HG03378 (cell line): ENCODE results near the gene RRAGD.

Experiments used
- ATAC-seq: cut with Tn5 transposase; IDR thresholded peaks from one replicate; pipeline ENCODE4 v1.9.1; 2021; ENCODE audit warnings: mild to moderate bottlenecking, moderate library complexity; ENCODE audit not compliant: unreplicated experiment

Gene RRAGD, protein sequence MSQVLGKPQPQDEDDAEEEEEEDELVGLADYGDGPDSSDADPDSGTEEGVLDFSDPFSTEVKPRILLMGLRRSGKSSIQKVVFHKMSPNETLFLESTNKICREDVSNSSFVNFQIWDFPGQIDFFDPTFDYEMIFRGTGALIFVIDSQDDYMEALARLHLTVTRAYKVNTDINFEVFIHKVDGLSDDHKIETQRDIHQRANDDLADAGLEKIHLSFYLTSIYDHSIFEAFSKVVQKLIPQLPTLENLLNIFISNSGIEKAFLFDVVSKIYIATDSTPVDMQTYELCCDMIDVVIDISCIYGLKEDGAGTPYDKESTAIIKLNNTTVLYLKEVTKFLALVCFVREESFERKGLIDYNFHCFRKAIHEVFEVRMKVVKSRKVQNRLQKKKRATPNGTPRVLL

DNA sequence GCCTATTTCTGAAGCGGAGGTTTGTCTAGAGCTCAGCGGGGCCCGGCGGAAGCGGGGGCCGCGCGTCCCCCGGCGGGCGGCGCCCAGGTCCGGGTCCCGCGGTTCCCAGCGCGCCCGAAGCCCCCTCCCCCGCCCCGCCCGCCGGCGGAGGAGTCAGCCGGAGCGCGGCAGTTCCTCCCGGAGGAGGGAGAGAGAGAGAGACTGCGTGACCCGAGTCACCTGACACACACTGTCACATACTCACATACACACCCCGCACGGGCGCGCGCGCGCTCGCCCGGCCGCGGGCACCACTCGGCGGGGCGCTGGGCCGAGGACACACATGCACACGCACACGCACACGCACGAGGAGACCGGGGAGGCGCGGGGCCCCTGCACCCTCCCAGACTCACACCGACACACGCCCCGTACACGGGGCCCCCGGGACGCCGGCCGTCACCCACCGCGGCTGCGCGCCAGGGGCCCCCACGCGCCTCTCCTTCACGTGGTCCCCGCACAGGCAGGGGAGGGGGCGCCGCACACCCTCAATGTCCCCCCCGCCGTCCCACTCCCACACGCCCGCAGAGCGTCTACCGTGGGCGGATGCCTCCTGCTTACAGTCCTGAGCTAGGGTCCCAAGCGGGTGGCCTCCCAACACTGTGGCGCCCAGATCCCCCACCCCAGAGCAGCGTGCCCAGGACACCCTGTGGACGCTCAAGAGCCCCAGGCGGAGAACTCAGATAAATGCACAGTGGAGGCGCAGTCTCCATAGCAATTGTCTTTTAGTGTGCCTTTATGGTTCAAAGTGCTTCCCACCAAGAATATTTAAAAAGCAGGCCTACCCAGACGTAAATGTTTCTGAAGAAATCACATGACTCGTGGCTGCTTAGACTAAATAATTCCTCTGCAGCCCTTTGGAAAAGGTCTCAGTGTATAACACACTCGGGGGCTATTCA is at the start of gene RRAGD:
Gene RRAGD, minus strand, starts transcription at position 203 of the 935 bp plus-strand sequence. CDS start 280 bp downstream, outside the sequence.
- peak; percentile 67 for ATAC-seq

DNA sequence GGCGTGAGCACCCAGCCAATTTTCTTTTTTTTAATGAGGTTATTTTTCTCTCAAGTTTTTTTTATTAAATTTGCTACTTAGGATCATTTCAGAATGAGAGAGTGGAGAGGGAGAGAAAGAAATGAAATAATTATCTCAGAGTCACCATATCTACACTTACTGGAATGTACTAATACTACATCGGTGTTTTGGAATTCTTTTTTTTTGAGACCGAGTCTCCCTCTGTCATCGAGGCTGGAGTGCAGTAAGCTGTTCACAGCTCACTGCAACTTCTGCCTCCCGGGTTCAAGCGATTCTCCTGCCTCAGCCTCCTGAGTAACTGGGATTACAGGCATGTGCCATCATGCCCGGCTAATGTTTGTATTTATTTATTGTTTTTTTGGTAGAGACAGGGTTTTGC is 48.6 kb upstream of the RRAGD start:
- ATAC-seq = no peak

DNA sequence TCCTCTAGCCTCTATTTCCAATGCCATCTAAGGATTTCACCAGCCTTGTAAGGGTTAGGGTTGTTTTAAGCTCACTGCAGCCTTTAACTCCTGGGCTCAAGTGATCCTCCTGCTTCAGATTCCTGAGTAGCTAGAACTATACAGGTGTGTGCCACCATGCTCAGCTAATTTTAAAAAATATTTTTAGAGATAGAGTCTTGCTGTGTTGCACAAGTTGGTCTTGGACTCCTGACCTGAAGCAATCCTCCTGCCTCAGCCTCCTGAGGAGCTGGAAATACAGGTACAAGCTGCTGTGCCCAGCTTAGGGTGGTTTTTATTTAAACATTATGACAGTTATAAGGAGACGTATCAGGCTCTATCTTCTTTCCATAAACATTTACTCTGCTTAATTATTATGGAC is 47.4 kb upstream of the RRAGD start:
- ATAC-seq = no peak

DNA sequence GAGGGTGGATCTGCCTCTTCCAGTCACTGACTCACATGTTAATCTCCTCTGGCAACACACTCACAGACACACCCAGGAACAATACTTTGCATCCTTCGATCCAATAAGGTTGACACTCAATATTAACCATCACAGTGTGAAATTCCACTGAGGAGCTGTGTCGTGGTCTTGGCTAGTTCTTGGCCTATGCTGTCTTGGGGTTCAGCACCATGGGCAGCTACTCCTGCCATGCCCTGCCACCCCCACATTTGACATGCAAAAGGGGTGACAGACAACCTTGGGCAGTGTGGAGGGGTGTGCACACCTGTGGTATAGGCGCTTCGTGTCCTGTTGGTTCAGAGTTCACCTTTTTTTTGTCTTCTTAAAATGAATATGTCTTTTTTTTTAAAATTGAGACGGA is 46.6 kb upstream of the RRAGD start:
- ATAC-seq = no peak

DNA sequence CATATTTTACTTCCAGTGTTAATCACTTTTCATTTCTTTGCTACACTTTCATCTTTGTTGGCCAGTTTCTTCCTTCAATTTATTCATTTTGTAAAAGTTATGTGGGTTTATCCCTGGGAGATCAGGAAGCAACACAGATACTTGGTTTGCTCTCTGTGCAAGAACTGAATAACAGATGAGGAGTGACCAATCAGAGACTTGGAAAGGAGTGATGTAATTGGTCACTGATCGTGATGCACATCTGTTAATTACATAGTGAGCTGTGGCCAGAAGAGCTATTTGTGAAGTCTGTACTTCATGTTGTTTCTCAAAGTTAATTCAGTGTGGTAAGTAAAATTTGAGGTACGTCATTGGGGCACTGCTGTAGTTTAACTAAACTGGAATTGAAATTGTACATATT is 42.2 kb upstream of the RRAGD start:
- no peak for ATAC-seq

DNA sequence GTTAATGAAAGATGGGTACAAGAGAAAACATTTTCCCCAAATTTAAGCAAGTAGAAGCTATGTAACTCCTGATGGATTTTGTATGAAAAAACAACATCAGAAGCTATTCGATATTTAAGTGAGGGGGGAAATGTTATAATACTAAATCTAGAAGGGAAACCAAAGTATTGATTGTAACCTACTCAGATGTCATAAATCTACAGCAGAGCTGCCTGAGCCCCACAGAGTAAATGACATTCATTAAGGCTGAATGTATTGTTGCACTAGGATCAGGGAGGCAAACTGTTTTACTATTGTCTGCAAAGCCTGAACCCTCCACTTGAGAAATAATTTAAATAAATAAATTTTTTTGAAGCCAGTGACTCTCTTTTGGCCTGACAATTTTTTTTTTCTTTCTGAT is 40.2 kb upstream of the RRAGD start:
- ATAC-seq = no peak

DNA sequence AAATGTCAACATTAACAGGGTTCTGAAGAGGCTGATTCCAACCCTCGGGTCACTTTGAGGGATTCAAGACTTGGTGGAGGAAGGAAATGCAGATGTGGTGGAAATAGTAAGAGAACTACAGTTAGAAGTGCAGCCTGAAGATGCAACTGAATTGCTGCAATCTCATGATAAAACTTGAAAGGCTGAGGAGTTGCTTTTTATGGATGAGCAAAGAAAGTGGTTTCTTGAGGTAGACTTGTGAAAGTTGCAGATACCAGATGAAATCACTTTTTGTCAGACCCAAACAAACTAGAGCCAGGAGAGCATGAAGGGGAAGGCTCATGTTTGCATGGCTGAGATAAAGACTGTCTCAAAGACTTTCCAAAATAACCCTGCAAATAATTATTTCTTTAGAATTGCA is 37.1 kb upstream of the RRAGD start:
- no peak for ATAC-seq

DNA sequence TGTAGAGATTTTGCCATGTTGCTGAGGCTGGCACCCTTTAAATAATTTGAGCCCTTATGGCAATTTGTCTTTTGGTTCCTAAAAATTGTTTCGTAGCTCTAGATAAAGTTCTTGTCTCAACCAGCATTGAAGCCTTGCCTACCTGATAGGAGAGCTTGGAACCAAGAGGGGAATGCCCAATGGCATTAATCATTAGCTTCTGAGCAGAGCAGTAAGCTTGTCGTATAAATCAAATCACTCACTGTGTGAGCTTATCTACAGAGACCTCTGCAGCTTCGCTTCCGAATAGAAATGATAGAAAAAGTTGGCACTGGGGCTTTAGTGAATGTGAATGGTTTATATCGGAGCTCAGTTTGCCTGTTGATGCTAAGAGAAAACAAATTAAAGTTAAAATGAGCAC is 31.6 kb upstream of the RRAGD start:
- ATAC-seq = no peak

DNA sequence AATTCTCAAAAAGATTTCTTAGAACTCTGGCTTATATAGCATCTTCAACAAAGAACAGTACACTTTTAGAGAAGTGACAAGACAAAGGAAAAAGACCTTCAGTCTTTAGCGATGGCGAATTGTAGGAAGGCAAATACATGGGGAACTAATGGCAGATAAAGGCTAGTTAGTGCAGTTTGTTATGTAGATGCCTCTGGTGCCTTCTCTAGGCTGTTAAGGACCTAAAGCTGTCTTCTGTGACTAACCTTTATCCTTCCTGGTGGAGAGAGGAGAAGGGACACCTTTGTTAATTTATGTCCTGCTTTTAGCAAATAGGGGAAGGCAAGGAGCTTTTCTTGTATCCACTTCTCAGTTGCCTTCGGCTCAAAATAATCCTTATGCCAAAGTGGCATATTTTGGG is 28.1 kb upstream of the RRAGD start:
- ATAC-seq = no peak

DNA sequence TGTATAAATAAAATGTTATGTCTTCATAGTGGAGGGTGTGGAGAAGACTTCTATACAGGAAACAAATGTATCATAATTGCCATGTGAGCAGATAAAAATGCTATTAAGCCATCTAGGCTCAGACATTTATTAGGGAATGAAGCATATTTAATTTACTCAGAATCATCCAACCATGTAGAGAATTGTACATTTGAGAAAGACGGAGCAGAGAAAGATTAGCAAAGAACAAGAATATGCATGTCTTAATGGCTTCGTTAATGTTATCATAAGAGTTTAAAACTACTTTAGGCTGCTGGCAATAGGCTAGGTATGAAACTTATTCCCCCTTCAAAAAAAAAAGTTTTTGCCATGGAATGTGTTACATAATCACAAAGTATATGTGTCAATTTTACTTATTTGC is 26.9 kb upstream of the RRAGD start:
- ATAC-seq = no peak

DNA sequence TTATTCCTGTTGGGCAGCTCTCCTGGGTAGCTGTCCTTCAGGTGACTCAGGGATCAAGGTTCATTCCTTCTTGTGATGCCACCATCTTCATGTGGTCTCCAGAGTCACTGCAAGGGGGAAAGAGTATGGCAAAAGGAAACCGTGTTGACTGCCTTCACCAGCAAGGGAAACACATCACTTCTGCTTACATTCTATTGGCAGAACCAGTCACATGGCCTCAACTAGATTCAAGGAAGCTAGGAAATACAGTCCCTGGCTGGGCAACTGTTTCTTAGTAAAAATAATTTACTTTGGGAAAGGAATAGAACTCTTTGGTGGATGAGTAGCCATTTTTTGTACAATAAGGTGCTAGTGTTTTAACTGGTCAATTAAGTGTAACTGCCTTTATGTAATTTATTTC is 26.2 kb upstream of the RRAGD start:
- no peak for ATAC-seq

DNA sequence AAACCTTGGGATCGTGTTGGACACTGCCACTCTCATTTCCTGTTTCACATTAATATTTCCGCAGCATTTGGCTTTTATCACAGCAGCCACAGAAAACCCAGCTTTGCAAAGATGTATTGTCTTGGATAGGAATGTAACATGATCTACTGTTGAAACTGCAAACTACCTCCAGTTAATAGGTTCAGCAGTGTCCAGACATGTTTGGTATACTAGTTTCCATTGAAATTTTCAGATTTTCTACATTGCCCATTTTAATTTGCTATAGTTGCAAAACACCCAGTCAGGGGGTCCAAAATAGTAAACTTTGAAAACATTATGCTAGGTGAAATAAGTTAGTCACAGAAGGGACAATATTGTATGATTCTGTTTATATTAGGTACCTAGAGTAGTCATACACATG is 24.2 kb upstream of the RRAGD start:
- no peak for ATAC-seq

DNA sequence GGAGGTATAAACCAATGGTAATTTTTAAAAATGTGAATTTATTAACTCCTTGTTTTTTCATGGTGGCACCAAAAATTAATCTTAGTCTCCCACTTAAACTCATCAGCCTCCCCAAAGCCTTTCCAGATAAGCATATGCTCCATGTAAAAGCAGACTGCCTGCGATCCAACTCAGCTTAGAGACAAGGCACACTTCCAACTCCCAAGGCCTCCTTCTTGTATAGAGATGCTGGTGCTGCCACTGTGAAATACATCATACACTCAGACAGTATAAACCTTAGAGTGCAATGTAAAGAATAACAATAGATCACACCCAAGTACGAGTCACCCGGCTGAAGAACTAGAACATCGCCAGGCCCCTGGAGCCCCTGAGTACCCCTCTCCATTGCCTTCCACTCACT is 22.9 kb upstream of the RRAGD start:
- ATAC-seq = no peak

DNA sequence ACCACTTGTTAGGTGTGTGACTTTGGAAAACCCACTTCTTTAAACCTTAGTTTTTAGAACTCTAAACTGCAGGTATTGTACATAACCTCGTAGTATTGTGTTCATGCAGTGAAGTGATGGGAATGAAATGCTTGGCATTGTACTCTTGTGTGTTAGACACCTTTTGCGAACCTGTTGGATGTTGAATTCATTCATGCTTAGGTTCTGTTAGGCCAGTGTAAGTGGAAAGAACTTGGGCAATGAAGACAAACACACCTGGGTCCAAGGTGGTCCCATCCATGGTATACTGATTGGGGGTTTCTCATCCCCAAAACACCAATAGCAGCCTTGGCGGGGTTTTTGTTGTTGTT is 22.1 kb upstream of the RRAGD start:
- no peak for ATAC-seq

DNA sequence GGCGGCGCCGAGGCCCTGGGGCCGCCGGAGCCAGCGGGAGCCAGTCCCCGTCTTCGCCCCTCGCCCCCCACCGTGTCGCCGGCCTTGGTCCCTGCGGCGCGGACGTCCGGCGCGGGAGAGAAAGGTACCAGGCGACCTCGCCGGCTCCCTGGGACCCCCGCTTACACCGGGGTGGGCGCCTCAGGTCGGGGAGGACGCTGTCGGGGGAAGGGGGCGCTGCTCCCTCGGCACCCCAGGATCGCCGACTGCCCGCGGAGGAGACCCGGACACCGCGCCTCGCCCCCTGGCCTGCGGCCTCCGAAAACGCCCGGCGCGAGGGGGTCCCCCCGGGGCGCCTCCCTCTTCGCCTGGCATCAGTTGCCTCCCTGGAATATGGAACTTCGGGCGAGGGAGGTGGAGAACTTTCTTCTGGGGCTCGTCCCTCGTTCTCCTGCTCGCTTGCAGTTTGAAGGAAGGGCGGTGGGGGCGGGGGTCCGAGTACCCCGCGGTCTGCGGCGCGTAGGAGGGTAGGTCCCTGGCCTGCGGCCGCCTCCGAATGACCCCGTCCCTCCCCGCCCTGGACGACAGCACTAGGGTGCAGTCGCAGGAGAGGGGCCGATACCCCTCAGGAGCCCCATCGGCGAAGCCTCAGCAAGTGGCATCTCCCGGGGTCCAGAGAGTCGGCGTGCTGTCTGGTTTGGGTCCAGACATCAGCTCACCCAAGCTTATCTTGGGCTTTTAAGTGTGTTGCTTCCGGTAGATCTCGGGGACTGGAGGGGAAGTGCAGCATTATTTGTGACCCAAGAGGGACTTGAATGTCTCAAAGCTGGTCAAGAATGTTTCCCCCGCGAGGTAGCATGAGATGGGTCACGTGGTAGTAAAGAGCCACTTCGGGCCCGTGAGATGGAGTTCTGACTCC is 21.4 kb upstream of the RRAGD start:
- ATAC-seq = peak; percentile 58

DNA sequence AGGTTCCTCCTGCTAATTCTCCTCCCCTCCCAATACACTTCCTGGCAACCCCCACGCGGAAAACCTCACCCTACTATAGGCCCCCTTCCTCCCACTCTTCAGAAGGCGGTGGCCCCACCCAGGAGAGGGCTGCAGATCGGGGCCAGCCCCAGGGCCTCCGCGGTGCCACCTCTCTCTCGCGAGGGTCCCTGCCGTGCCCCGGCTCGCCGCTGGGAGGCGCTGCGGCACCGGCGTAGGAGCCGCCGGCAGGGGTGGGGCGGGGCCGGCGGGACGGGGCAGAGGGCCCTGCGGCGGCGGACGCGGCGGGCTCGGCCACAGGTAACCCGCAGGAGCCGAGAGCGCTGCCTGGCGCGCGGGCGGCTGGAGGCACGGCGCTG is 20.8 kb upstream of the RRAGD start, which contains the start of gene ANKRD6:
Gene ANKRD6, plus strand, starts transcription at position 278 of the 377 bp plus-strand sequence. CDS start 133,825 bp downstream, outside the sequence.
- ATAC-seq = peak; percentile 55

DNA sequence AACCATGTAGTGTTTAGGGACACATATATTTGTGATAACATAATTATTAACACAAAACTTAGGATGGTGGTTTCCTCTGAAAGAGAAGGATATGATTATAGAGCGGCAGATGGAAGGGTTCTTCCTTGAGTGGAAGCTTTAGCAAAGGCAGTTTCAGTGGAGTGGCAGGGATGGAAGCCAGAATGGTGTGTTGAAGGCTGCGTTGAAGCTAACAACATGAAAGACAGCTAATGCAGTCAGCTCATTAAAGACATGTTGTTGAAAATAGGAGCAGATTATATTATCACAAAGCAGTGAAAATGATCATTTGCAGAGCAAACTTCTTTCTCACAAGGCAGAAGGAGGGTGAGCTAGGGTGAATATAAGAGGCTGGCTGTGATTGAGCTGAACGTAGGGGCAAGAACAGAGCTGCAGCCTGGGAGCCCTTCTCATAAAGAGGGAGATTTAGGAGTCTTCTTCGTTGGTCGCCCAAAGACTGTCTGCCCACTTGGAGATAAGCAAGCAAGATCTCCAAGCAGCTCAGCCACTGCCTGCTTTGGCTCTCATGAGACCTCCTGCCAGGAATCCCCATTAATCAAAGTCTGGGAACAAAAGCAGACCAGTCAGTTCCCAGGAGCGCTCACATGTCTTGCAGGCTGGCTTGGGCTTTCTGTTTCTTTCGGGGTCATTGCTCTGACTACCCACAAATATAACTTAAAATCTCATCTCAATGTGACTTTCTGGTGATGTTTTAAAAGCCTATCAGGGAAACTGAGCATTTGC is 18.3 kb upstream of the RRAGD start:
- ATAC-seq = no peak

DNA sequence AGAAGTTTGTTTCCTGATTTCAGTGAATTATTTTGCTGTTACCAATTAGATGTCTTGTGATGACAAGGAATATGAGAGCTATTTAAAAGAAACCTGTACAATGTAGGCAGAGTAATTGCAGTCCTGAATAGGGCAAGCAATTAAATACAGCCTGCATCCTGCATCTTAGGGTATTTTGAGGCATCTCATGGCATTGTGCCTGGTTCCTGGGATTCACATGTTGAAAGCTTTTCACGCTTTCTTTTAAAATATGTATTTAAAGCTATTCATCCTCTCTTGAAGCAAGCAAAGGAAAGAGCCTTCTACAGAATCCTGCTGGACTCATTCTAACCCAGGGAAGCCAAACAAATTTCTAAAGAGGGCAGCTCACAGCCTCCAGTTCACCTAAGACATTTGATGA is 4.7 kb upstream of the RRAGD start:
- ATAC-seq = no peak

DNA sequence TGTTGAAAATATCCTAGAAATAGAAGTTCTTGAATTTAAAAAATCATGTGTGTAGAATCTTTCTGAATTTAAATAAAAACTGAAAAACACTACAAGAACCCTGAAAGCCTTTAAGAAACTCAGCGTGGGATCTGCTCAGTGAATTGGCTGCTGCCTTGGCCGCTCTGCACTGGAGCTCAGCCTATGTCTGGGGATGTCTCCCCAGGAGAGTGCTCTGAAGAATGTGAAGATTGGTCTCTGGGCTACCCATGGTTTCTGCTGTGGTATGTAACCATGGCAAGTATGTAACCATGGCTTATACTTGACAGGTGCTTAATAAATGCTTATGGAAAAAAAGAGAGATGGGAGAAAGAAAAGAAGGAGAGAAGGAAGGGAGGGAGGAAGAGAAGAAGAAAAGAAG is 3.1 kb upstream of the RRAGD start:
- no peak for ATAC-seq

DNA sequence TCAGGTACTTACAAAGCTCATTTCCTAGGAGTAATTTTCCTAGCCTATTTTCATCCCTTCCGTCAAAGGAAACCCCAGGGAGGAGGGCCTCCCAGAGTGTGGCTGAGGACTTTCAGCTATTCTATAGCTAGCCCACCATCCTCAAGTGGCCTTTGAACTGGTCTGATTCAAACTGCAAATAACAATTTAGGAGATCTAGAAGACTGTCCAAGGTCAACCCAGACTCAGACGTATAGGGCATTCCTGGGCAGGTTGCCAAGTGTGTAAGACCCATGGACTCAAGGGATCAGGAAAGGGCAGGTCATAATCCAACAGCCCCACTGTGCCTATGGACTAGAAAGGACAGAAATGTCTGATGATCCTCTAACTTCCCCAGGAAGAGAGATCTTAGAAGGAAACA is 2.1 kb upstream of the RRAGD start:
- ATAC-seq = no peak
